H1 (cell line): Measurements from ENCODE around the gene UBE2D2. TPM values are rescaled to one million over a fixed set of nuclear protein-coding genes. Genes with fewer than 3 reads are reported as not detected.

Source experiments
- CTCF ChIA-PET: fragments of 300-600 bp; sonication (Branson Sonifier 250); formaldehyde crosslinking; loops from one replicate; lab custom pipeline; 2021; ENCODE audit not compliant: partially characterized antibody; lab: Charles Lee
- POLR2A ChIA-PET: fragments of 300-600 bp; sonication (Branson Sonifier 250); formaldehyde crosslinking; loops from one replicate; lab custom pipeline; 2021; ENCODE audit warnings: inconsistent platforms; ENCODE audit not compliant: partially characterized antibody; lab: Charles Lee
- DNase-seq, 2 experiments: peaks; one replicate each; pipeline versions ENCODE4 v3.0.0 to v3.0.0-alpha.2; 2010 to 2022; ENCODE audit warnings: low spot score in 2 of 2, low read depth in 1 of 2, mixed read lengths in 1 of 2
- FAIRE-seq: peaks from 2 replicates; lab custom pipeline; 2011; peaks lifted over from hg19 to GRCh38; lab: Jason Lieb, UNC
- H2AFZ ChIP-seq: 2 replicates; pipeline ENCODE4 v1.8.1; 2012; ENCODE audit warnings: low read length, inconsistent platforms
- H2AK5ac ChIP-seq: 2 replicates; pipeline ENCODE4 v1.6.1; 2013; ENCODE audit warnings: low read depth, low read length
- H2BK120ac ChIP-seq: replicated peaks from 2 replicates; pipeline ENCODE3; 2013; ENCODE audit warnings: low read depth, low read length, inconsistent platforms
- H2BK12ac ChIP-seq: 2 replicates; pipeline ENCODE4 v1.6.1; 2013; ENCODE audit warnings: low read depth, low read length
- H2BK15ac ChIP-seq: 2 replicates; pipeline ENCODE4 v1.6.1; 2013; ENCODE audit warnings: low read length
- H2BK20ac ChIP-seq: 2 replicates; pipeline ENCODE4 v1.6.1; 2013; ENCODE audit warnings: low read length
- H2BK5ac ChIP-seq: 2 replicates; pipeline ENCODE4 v1.6.1; 2013; ENCODE audit warnings: low read depth, low read length
- H3K14ac ChIP-seq: 2 replicates; pipeline ENCODE4 v1.6.1; 2013; ENCODE audit warnings: inconsistent platforms; ENCODE audit not compliant: insufficient read length
- H3K18ac ChIP-seq: 2 replicates; pipeline ENCODE4 v1.6.1; 2013; ENCODE audit warnings: low read length; ENCODE audit errors: extremely low read depth
- H3K23ac ChIP-seq: 2 replicates; pipeline ENCODE4 v1.6.1; 2013; ENCODE audit warnings: inconsistent platforms; ENCODE audit not compliant: insufficient read length
- H3K23me2 ChIP-seq: 2 replicates; pipeline ENCODE4 v1.6.1; 2013; ENCODE audit warnings: low read depth, low read length
- H3K27ac ChIP-seq: 2 replicates; pipeline ENCODE4 v1.6.1; 2011; ENCODE audit warnings: low read depth, low read length, inconsistent platforms
- H3K27me3 ChIP-seq, 4 experiments: replicated peaks in 1 of 4; 1 replicate in 1 of 4; 2 replicates in 3 of 4; pipeline versions ENCODE4 v1.6.1 to v1.8.1; 2011 to 2013; ENCODE audit warnings: low read length in 3 of 4, mild to moderate bottlenecking in 3 of 4, inconsistent platforms in 2 of 4, mixed read lengths in 2 of 4, moderate library complexity in 1 of 4; ENCODE audit not compliant: control insufficient read depth in 3 of 4, insufficient read depth in 3 of 4; ENCODE audit errors: extremely low read depth in 1 of 4
- H3K36me3 ChIP-seq, 4 experiments: 2 replicates each; pipeline versions ENCODE4 v1.6.1 to v1.8.1; 2011 to 2013; ENCODE audit warnings: mild to moderate bottlenecking in 4 of 4, low read length in 3 of 4, moderate library complexity in 2 of 4, control low read depth in 1 of 4, inconsistent platforms in 1 of 4; ENCODE audit not compliant: insufficient read depth in 4 of 4, control insufficient read depth in 2 of 4
- H3K4ac ChIP-seq: replicated peaks from 2 replicates; pipeline ENCODE3; 2013; ENCODE audit warnings: low read length, low read depth, mixed read lengths, inconsistent platforms; ENCODE audit not compliant: insufficient read length
- H3K4me1 ChIP-seq, 4 experiments: replicated peaks in 1 of 4; 1 replicate in 1 of 4; 2 replicates in 3 of 4; pipeline versions ENCODE4 v1.6.1 to v1.8.1; 2011 to 2013; ENCODE audit warnings: low read length in 3 of 4, inconsistent platforms in 2 of 4, mixed read lengths in 1 of 4; ENCODE audit not compliant: insufficient read depth in 4 of 4, control insufficient read depth in 3 of 4
- H3K4me2 ChIP-seq, 2 experiments: 2 replicates each; pipeline versions ENCODE4 v1.6.1 to v1.8.1; 2011 to 2013; ENCODE audit warnings: low read depth in 2 of 2, low read length in 2 of 2, control low read depth in 1 of 2, inconsistent platforms in 1 of 2, mild to moderate bottlenecking in 1 of 2; ENCODE audit not compliant: insufficient read depth in 1 of 2
- H3K4me3 ChIP-seq, 4 experiments: fragments of 200-600, 300-600 bp in 1 of 4; sonication (generic), shearing (Covaris generic), sonication (Bioruptor Twin) in 1 of 4; 2 replicates each; pipeline versions ENCODE4 v1.5.1 to v1.8.1; 2011 to 2016; ENCODE audit warnings: low read length in 4 of 4, low read depth in 3 of 4, control low read depth in 2 of 4, inconsistent platforms in 2 of 4, mild to moderate bottlenecking in 2 of 4, mixed read lengths in 1 of 4, moderate library complexity in 1 of 4; ENCODE audit not compliant: insufficient read depth in 2 of 4; ENCODE audit errors: extremely low read depth in 1 of 4
- H3K56ac ChIP-seq: replicated peaks from 2 replicates; pipeline ENCODE3; 2013; ENCODE audit warnings: low read depth, mild to moderate bottlenecking, mixed read lengths, low read length, inconsistent platforms; ENCODE audit not compliant: insufficient read length
- H3K79me1 ChIP-seq: 2 replicates; pipeline ENCODE4 v1.6.1; 2013; ENCODE audit warnings: low read depth, low read length, control low read depth
- H3K79me2 ChIP-seq, 2 experiments: 2 replicates each; pipeline versions ENCODE4 v1.6.1 to v1.8.1; 2012 to 2013; ENCODE audit warnings: low read length in 2 of 2, mild to moderate bottlenecking in 2 of 2, inconsistent platforms in 1 of 2; ENCODE audit not compliant: insufficient read depth in 2 of 2, control insufficient read depth in 1 of 2
- H3K9ac ChIP-seq, 4 experiments: replicated peaks in 1 of 4; 1 replicate in 1 of 4; 2 replicates in 3 of 4; pipeline versions ENCODE4 v1.6.1 to v1.8.1; 2011 to 2013; ENCODE audit warnings: low read depth in 3 of 4, low read length in 3 of 4, control low read depth in 2 of 4, mild to moderate bottlenecking in 2 of 4, moderate library complexity in 2 of 4, inconsistent platforms in 1 of 4; ENCODE audit errors: extremely low read depth in 1 of 4
- H3K9me3 ChIP-seq, 2 experiments: 2 replicates each; pipeline versions ENCODE4 v1.6.1 to v1.8.1; 2012 to 2013; ENCODE audit warnings: mild to moderate bottlenecking in 2 of 2, moderate library complexity in 2 of 2, control low read depth in 1 of 2, inconsistent platforms in 1 of 2, low read depth in 1 of 2, low read length in 1 of 2, mixed read lengths in 1 of 2; ENCODE audit not compliant: insufficient read depth in 2 of 2
- H4K20me1 ChIP-seq, 2 experiments: replicated peaks in 1 of 2; 2 replicates each; pipeline versions ENCODE3 to v1.8.1; 2011 to 2013; ENCODE audit warnings: inconsistent platforms in 2 of 2, low read length in 2 of 2, mild to moderate bottlenecking in 1 of 2; ENCODE audit not compliant: insufficient read depth in 2 of 2, control insufficient read depth in 1 of 2
- H4K5ac ChIP-seq: 2 replicates; pipeline ENCODE4 v1.6.1; 2013; ENCODE audit warnings: low read length, low read depth, mixed read lengths, inconsistent platforms; ENCODE audit not compliant: insufficient read length
- H4K8ac ChIP-seq: 2 replicates; pipeline ENCODE4 v1.8.0; 2013; ENCODE audit warnings: mild to moderate bottlenecking, moderate library complexity, low read length, inconsistent platforms; ENCODE audit not compliant: insufficient read depth; ENCODE audit errors: extremely low read depth
- H4K91ac ChIP-seq: replicated peaks from 2 replicates; pipeline ENCODE3; 2013; ENCODE audit warnings: low read length, mixed read lengths, inconsistent platforms; ENCODE audit not compliant: insufficient read length
- BACH1 ChIP-seq: IDR thresholded peaks from 2 replicates; pipeline ENCODE4 v1.6.1; 2012; ENCODE audit warnings: low read length, improper control_type of control experiment
- CBX8 ChIP-seq: fragments of 300-800, 300-1000 bp; sonication (generic); IDR thresholded peaks from 2 replicates; pipeline ENCODE4 v1.7.1; 2016; ENCODE audit warnings: low read depth, low read length, borderline replicate concordance
- GABPA ChIP-seq: IDR thresholded peaks from 2 replicates; pipeline ENCODE4 v1.6.1; 2011; ENCODE audit warnings: mild to moderate bottlenecking, low read length, moderate library complexity, borderline replicate concordance; ENCODE audit not compliant: insufficient read depth
- HDAC2 ChIP-seq, 2 experiments: fragments of 300-600 bp in 1 of 2; sonication (generic) in 1 of 2; IDR thresholded peaks; 2 replicates each; pipeline ENCODE4 v1.6.1; 2011 to 2012; ENCODE audit warnings: low read depth in 2 of 2, low read length in 2 of 2, mild to moderate bottlenecking in 2 of 2, moderate library complexity in 2 of 2, borderline replicate concordance in 1 of 2, inconsistent platforms in 1 of 2
- HDAC6 ChIP-seq: IDR thresholded peaks from one replicate; pipeline ENCODE4 v1.7.1; 2012; ENCODE audit warnings: low read depth, mild to moderate bottlenecking, inconsistent platforms, low read length, moderate library complexity
- JUND ChIP-seq: IDR thresholded peaks from 2 replicates; pipeline ENCODE4 v1.6.1; 2011; ENCODE audit warnings: mild to moderate bottlenecking, improper control_type of control experiment, low read length
- RFX5 ChIP-seq: IDR thresholded peaks from 2 replicates; pipeline ENCODE4 v1.6.1; 2011; ENCODE audit warnings: low read depth, low read length, improper control_type of control experiment, borderline replicate concordance
- SRF ChIP-seq: IDR thresholded peaks from 2 replicates; pipeline ENCODE4 v1.6.1; 2011; ENCODE audit warnings: mild to moderate bottlenecking, low read depth, low read length, moderate library complexity
- TAF1 ChIP-seq: IDR thresholded peaks from 2 replicates; pipeline ENCODE4 v1.6.1; 2011; ENCODE audit warnings: mild to moderate bottlenecking, low read depth, low read length
- ZNF274 ChIP-seq: IDR thresholded peaks from 2 replicates; pipeline ENCODE4 v1.7.0; 2012; ENCODE audit warnings: low read length, borderline replicate concordance; ENCODE audit errors: extremely low read depth
- WGBS, 2 experiments: shearing (Covaris generic) in 1 of 2; methylation state at CpG; one replicate each; pipeline versions ENCODE4 v1.1.6 to v1.1.7; 2013 to 2015; ENCODE audit warnings: low lambda C conversion rate in 2 of 2, mixed read lengths in 2 of 2, inconsistent platforms in 1 of 2, low coverage in 1 of 2, missing lambda C conversion rate in 1 of 2; ENCODE audit not compliant: insufficient replicate concordance in 2 of 2, insufficient coverage in 1 of 2, insufficient read length in 1 of 2; ENCODE audit errors: extremely low coverage in 1 of 2, missing lambda C conversion rate in 1 of 2; 5-methylcytosine and 5-hydroxymethylcytosine counted together
- polyA plus RNA-seq, 7 experiments: library from polyadenylated mRNA; depleted of rRNA in 3 of 7; stranded (reverse) in 5 of 7; unstranded in 2 of 7; fragments of >200 nt in 5 of 7; fragments of 200-250 nt in 2 of 7; gene quantifications; 1 replicate in 5 of 7; 2 replicates in 1 of 7; 4 replicates in 1 of 7; pipeline versions ENCODE4 v1.2.1 to v1.2.3, GENCODE V29; 2011 to 2013; ENCODE audit warnings: missing spikeins in 2 of 7, mixed read lengths in 2 of 7
- total RNA-seq: library from RNA; stranded (reverse); fragmentation: NEBNext Ultra II Directional; extraction: Animal tissue kit (Norgen Biotek cat#: 25700); gene quantifications from 2 replicates; pipeline ENCODE4 v1.2.1, GENCODE V29; 2021

The UBE2D2 gene
- total and polyA plus RNA-seq, 2 of the 8 experiments (the other 6 are each of a cell fraction or from before 2014, with no cell fraction given), result 66.9 to 203 TPM

GRCh38 chr5:139517683-139518564 is 43.2 kb upstream of the UBE2D2 start:
- Histone ChIP-seq H2BK120ac (peak overlapping the region; percentile 1), H3K4me1 (peaks cover 3 to 19% (median 6%) of the 10 kb centered on the region in 4 experiments; a peak in 6 of 7 replicates), H3K79me1 (no peaks in the 10 kb centered on the region), H3K79me2 (no peaks in the 10 kb centered on the region), H4K20me1 (no peaks in the 10 kb centered on the region), H2AFZ (peak overlapping the region; percentile 88; the same call in 1 of the 2 replicates), H2BK12ac (peak overlapping the region; percentile 68; the same call in 1 of the 2 replicates), H4K91ac (peak overlapping the region; percentile 93), H2AK5ac (no peak overlapping the region), H3K9me3 (no peaks in the 10 kb centered on the region), H4K8ac (peak overlapping the region; percentile 90), H3K4me2 (peak overlapping the region; percentile 28 to 85), H3K4ac (peak overlapping the region; percentile 23), H3K4me3 (peak overlapping the region in 3 of 4 experiments; percentile 30 to 55 (median 34); a peak in 6 of 8 replicates), H3K23ac (no peak overlapping the region), H3K36me3 (no peaks in the 10 kb centered on the region), H2BK20ac (peak overlapping the region; percentile 67; the same call in 1 of the 2 replicates), H4K5ac (peak overlapping the region; percentile 93), H3K56ac (no peak overlapping the region), H3K27me3 (no peaks in the 10 kb centered on the region; a peak in 1 of 7 replicates), H2BK15ac (peak overlapping the region; percentile 83; the same call in 1 of the 2 replicates), H2BK5ac (peak overlapping the region; percentile 67; the same call in 1 of the 2 replicates), H3K27ac (0 out of 2 replicates have a peak overlapping the region, but pooled peaks have one; percentile 48), H3K9ac (peak overlapping the region in 2 of 4 experiments; percentile 54 to 62; a peak in 4 of 7 replicates), H3K23me2 (0 out of 2 replicates have a peak, but pooled peaks cover 5% of the 10 kb centered on the region), H3K14ac (no peak overlapping the region), H3K18ac (peak overlapping the region; percentile 99)
- DNase-seq, result peak; percentile 70 to 97
- CTCF ChIA-PET, result interaction anchor here (0.6 to 17.5 kb wide), 26 partner anchors 11 to 988 kb away, joined by 3 to 319 read pairs (median 4); partner anchors contain the start of genes DNAJC18, SMIM33 and UBE2D2
- no peak for FAIRE-seq
- WGBS, 2 experiments, result 15% methylated on average over 56 of the region's 56 CpGs; no CpG with 5 or more reads in 1 of the 2 experiments
- POLR2A ChIA-PET, result interaction anchor here (0.5 to 2.8 kb wide), 16 partner anchors 10 to 1038 kb away, joined by 3 to 8 read pairs (median 4); partner anchors contain the start of genes DNAJC18, STING1 and UBE2D2
- TF ChIP-seq RFX5, result no peak
- no peak for TF ChIP-seq HDAC6
- TF ChIP-seq ZNF274, result no peak
- TF ChIP-seq BACH1, result no peak
- peak; percentile 17 to 62; a peak in 1 of 4 replicates for TF ChIP-seq HDAC2 (IDR thresholded peaks at IDR 0.05; ENCODE audit: borderline replicate concordance in 1 of 2, low read depth in 2 of 2, low read length in 2 of 2)
- peak; percentile 95 for TF ChIP-seq JUND
- TF ChIP-seq CBX8, result no peak
- no peak for TF ChIP-seq SRF
- TF ChIP-seq TAF1, result peak; percentile 97
- TF ChIP-seq GABPA, result no peak
